ENCODE measurements around the gene NSD2. TPM values are rescaled to one million over a fixed set of nuclear protein-coding genes. Genes with fewer than 3 reads are reported as not detected.

NSD2 gene
- total and polyA plus RNA-seq, 9 donors = 9.1 to 41.9 (median 20.3) TPM

GRCh38 chr4:1974840-1975239 lies 103.6 kb downstream of the NSD2 start:
- Histone ChIP-seq H3K27me3 (no peaks in the 10 kb centered on the region), H3K27ac (no peak overlapping the region), H3K36me3 (no peaks in the 10 kb centered on the region), H3K4me3 (no peak overlapping the region), H3K9me3 (no peaks in the 10 kb centered on the region), H3K4me1 (ENCODE audit: insufficient read depth) (no peaks in the 10 kb centered on the region)
- 88 to 93% (median 92%) methylated on average over 8 of the region's 8 CpGs for WGBS, 3 donors
- intact Hi-C loops (cut with DNase I) = no loop called here
- no peak for TF ChIP-seq EP300 (IDR thresholded peaks at IDR 0.05)
- TF ChIP-seq, protein P1, sequence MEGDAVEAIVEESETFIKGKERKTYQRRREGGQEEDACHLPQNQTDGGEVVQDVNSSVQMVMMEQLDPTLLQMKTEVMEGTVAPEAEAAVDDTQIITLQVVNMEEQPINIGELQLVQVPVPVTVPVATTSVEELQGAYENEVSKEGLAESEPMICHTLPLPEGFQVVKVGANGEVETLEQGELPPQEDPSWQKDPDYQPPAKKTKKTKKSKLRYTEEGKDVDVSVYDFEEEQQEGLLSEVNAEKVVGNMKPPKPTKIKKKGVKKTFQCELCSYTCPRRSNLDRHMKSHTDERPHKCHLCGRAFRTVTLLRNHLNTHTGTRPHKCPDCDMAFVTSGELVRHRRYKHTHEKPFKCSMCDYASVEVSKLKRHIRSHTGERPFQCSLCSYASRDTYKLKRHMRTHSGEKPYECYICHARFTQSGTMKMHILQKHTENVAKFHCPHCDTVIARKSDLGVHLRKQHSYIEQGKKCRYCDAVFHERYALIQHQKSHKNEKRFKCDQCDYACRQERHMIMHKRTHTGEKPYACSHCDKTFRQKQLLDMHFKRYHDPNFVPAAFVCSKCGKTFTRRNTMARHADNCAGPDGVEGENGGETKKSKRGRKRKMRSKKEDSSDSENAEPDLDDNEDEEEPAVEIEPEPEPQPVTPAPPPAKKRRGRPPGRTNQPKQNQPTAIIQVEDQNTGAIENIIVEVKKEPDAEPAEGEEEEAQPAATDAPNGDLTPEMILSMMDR (IDR thresholded peaks at IDR 0.05) = no peak
- no peak for TF ChIP-seq POLR2A (IDR thresholded peaks at IDR 0.05)
- DNase-seq = peak in 1 of 5 donors; percentile 6

DNA sequence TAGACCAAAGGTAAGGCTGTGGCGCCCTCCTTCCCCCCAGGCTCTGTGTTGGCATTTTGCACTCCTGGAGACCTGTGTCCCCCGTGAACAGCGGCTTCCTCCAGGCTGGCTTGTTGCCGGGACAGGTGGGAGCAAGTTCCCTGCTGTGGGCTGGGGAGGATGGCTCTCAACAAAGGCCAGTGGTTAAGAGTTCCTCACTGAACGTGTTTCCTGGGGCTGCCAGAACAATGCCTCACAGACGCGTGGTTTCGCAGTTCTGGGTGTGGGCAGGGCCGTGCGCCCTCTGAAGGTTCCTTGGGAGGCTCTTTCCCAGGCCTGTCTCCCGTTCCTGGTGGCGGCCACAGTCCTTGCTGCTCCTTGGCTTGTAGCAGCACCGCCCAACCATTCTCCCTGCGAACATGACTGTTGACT lies 104.2 kb downstream of the NSD2 start:
- H3K27me3 ChIP-seq = no peaks in the 10 kb centered on the region
- TF ChIP-seq, protein P1 (IDR thresholded peaks at IDR 0.05) = no peak
- TF ChIP-seq POLR2A (IDR thresholded peaks at IDR 0.05) = no peak
- no peak for TF ChIP-seq EP300 (IDR thresholded peaks at IDR 0.05)
- 93 to 94% (median 93%) methylated on average over 14 of the region's 14 CpGs for WGBS, 3 donors
- H3K36me3 ChIP-seq = no peaks in the 10 kb centered on the region
- H3K27ac ChIP-seq = no peak overlapping the region
- DNase-seq = peak in 1 of 5 donors; percentile 18
- H3K9me3 ChIP-seq = no peaks in the 10 kb centered on the region
- no peaks in the 10 kb centered on the region for H3K4me1 ChIP-seq (ENCODE audit: insufficient read depth)
- H3K4me3 ChIP-seq = no peak overlapping the region
- intact Hi-C loops (cut with DNase I) = no loop called here

GRCh38 chr4:1975880-1976279 lies 104.7 kb downstream of the NSD2 start:
- intact Hi-C loops (cut with DNase I) = no loop called here
- WGBS, 3 donors = 88 to 92% (median 91%) methylated on average over 11 of the region's 11 CpGs
- TF ChIP-seq POLR2A (IDR thresholded peaks at IDR 0.05) (no peak), EP300 (IDR thresholded peaks at IDR 0.05) (no peak)
- TF ChIP-seq, protein P1 (IDR thresholded peaks at IDR 0.05) = no peak
- Histone ChIP-seq H3K9me3 (no peaks in the 10 kb centered on the region), H3K36me3 (no peaks in the 10 kb centered on the region), H3K4me3 (no peak overlapping the region), H3K27ac (no peak overlapping the region), H3K4me1 (ENCODE audit: insufficient read depth) (no peaks in the 10 kb centered on the region), H3K27me3 (no peaks in the 10 kb centered on the region)
- no peak for DNase-seq

- peak in 1 of 5 donors; percentile 17 for DNase-seq
- no peak for TF ChIP-seq EP300 (IDR thresholded peaks at IDR 0.05)
- TF ChIP-seq POLR2A (IDR thresholded peaks at IDR 0.05) = no peak
- TF ChIP-seq, protein P1 (IDR thresholded peaks at IDR 0.05) = no peak
- H3K4me1 ChIP-seq (ENCODE audit: insufficient read depth) = no peaks in the 10 kb centered on the region
- no peaks in the 10 kb centered on the region for H3K27me3 ChIP-seq
- no peaks in the 10 kb centered on the region for H3K36me3 ChIP-seq
- no peaks in the 10 kb centered on the region for H3K9me3 ChIP-seq
- no peak overlapping the region for H3K27ac ChIP-seq
- 93 to 95% (median 95%) methylated on average over 35 of the region's 35 CpGs for WGBS, 3 donors
- H3K4me3 ChIP-seq = no peak overlapping the region
- intact Hi-C loops (cut with DNase I) = no loop called here
Measured at GRCh38 chr4:1976416-1977352, 105.5 kb downstream of the NSD2 start.

All from ovary (tissue), 9 donors.